ENCODE data around the gene BRD9.

GRCh38 chr5:875931-876330 is 16.7 kb downstream of the BRD9 start:
- no peak for TF ChIP-seq POLR2A (IDR thresholded peaks at IDR 0.05; ENCODE audit: low read length)
- no peak for TF ChIP-seq MAX (IDR thresholded peaks at IDR 0.05)
- TF ChIP-seq PHF8 (IDR thresholded peaks at IDR 0.05; ENCODE audit: borderline replicate concordance, low read depth), result no peak
- TF ChIP-seq SMC3 (IDR thresholded peaks at IDR 0.05), result no peak
